H1 (cell line): Measurements from ENCODE around the gene KIF21A.

Source experiments
- BRCA1 ChIP-seq: IDR thresholded peaks from 2 replicates; pipeline ENCODE4 v1.6.1; 2012; ENCODE audit warnings: low read depth, low read length, improper control_type of control experiment
- CTCF ChIP-seq, 3 experiments: IDR thresholded peaks; 1 replicate in 2 of 3; 2 replicates in 1 of 3; pipeline versions ENCODE4 v1.5.1 to v1.6.1; 2011; ENCODE audit warnings: low read length in 3 of 3, mild to moderate bottlenecking in 3 of 3, inconsistent platforms in 2 of 3, low read depth in 1 of 3, moderate library complexity in 1 of 3; ENCODE audit not compliant: insufficient read depth in 1 of 3; ENCODE audit errors: control extremely low read depth in 1 of 3
- EZH2 ChIP-seq: fragments of 200-600 bp; sonication (generic); IDR thresholded peaks from 2 replicates; pipeline ENCODE4 v1.7.1; 2012; ENCODE audit warnings: low read depth, mild to moderate bottlenecking, moderate library complexity, low read length, inconsistent platforms; ENCODE audit not compliant: severe bottlenecking
- JUN ChIP-seq: IDR thresholded peaks from 2 replicates; pipeline ENCODE4 v1.6.1; 2011; ENCODE audit warnings: low read depth, mild to moderate bottlenecking, improper control_type of control experiment, low read length
- JUND ChIP-seq: IDR thresholded peaks from 2 replicates; pipeline ENCODE4 v1.6.1; 2011; ENCODE audit warnings: mild to moderate bottlenecking, improper control_type of control experiment, low read length
- KDM5A ChIP-seq: fragments of 200-600 bp; IDR thresholded peaks from 2 replicates; pipeline ENCODE4 v1.7.1; 2012; ENCODE audit warnings: mild to moderate bottlenecking, low read length, inconsistent platforms, mixed read lengths
- MAX ChIP-seq: IDR thresholded peaks from 2 replicates; pipeline ENCODE4 v1.6.1; 2012; ENCODE audit warnings: inconsistent platforms
- PHF8 ChIP-seq: fragments of 200-600 bp; sonication (generic); conservative IDR thresholded peaks from 2 replicates; pipeline ENCODE4 v1.7.1; 2012; ENCODE audit warnings: low read depth, mild to moderate bottlenecking, inconsistent platforms, low read length, moderate library complexity
- POLR2A ChIP-seq, 2 experiments: IDR thresholded peaks; 1 replicate in 1 of 2; 2 replicates in 1 of 2; pipeline ENCODE4 v1.6.1; 2011; ENCODE audit warnings: low read depth in 2 of 2, low read length in 2 of 2, mild to moderate bottlenecking in 2 of 2; ENCODE audit errors: control extremely low read depth in 1 of 2
- RAD21 ChIP-seq, 2 experiments: IDR thresholded peaks in 1 of 2; conservative IDR thresholded peaks in 1 of 2; 2 replicates each; pipeline ENCODE4 v1.6.1; 2011; ENCODE audit warnings: low read depth in 2 of 2, low read length in 2 of 2, improper control_type of control experiment in 1 of 2, inconsistent platforms in 1 of 2, mild to moderate bottlenecking in 1 of 2, moderate library complexity in 1 of 2
- TAF1 ChIP-seq: IDR thresholded peaks from 2 replicates; pipeline ENCODE4 v1.6.1; 2011; ENCODE audit warnings: mild to moderate bottlenecking, low read depth, low read length

- TF ChIP-seq MAX (peak; percentile 78), JUND (no peak), CTCF (IDR thresholded peaks at IDR 0.05; ENCODE audit: control extremely low read depth in 1 of 3, insufficient read depth in 1 of 3, low read depth in 1 of 3, low read length in 3 of 3) (peak; percentile 41 to 61 (median 57)), POLR2A (IDR thresholded peaks at IDR 0.05; ENCODE audit: control extremely low read depth in 1 of 2, low read depth in 2 of 2, low read length in 2 of 2) (peak; percentile 82 to 86), KDM5A (no peak), TAF1 (peak; percentile 85), JUN (no peak), PHF8 (no peak; the same call in 1 of the 2 replicates), EZH2 (no peak), BRCA1 (no peak), RAD21 (IDR thresholded peaks at IDR 0.05 in 1 of 2, conservative IDR thresholded peaks at IDR 0.05 in 1 of 2; ENCODE audit: low read depth in 2 of 2, low read length in 2 of 2) (no peak; a peak in 2 of 4 replicates)
These were observed at the start of gene KIF21A for GRCh38 chr12:39443081-39443928.
